ENCODE results near the gene SEPTIN12.

SEPTIN12 gene

GRCh38 chr16:4783251-4783950 is 4.7 kb downstream of the SEPTIN12 start:
- no peak for DNase-seq

DNA sequence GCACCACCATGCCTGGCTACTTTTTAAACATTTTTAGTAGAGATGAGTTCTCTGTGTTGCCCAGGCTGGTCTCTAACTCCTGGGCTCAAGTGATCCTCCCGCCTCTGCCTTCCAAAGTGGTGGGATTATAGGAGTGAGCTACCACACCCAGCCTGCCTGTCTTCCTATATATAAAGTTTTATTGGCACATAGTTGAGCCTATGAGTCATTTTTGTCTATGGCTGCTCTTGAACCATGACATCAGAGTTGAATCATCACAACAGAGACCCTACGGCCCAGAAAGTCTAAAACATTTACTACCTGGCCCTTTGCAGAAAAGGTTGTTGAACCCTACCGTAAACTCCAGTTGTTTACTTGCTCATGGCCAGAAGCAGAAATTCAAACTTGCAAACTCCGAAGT is 7.9 kb downstream of the SEPTIN12 start:
- DNase-seq = no peak

DNA sequence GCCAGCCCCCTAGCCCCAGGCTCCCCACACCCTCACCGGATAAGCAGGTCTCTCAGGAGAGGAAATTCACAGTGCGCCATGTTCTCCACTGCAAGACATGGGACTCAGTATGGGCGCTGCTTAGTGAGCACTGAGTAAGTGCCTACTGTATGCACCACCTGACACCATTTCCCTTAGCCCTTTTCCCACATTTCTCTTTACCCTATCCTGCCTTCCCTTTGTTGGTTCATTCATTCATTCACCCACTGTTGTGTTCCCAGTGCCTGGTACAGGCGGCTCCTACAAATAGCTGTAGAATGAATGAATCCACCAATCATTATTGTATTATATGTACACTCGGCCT is 10.1 kb downstream of the SEPTIN12 start:
- no peak for DNase-seq

DNA sequence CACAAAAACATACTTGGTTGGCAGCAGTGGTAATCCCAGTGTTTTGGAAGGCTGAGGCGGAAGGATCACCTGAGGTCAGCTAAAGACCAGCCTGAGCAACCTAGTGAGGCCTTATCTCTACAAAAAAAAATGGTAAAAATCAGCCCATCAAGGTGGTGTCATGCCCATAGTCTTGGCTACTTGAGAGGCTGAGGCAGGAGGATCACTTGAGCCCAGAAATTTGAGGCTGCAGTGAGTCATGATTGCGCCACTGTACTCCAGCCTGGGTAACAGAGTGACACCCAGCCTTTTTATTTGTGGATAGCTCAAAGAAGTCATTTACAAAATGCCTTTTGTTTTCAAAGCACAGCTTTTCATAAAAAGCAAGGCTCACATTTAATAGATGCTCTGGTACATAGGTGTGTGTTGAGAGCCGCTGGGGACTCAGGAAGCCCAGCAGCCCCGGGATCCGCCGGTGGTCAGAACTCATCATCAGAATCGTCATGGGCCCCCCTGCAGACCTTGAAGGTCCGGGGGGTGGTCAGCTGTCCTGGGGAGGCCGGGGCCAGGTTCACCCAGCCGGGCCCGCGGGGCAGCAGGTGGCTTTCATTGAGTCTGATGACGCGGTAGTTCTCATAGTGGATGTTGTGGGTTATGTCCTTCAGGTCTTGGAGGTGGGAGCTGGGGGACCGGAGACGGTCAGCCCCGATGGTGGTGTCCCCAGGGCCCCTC is 10.7 kb downstream of the SEPTIN12 start:
- DNase-seq = no peak

GRCh38 chr16:4776141-4776705 is 11.9 kb downstream of the SEPTIN12 start:
- DNase-seq = no peak

- DNase-seq = no peak
These were observed 13.1 kb downstream of the SEPTIN12 start for GRCh38 chr16:4775005-4775404.

DNA sequence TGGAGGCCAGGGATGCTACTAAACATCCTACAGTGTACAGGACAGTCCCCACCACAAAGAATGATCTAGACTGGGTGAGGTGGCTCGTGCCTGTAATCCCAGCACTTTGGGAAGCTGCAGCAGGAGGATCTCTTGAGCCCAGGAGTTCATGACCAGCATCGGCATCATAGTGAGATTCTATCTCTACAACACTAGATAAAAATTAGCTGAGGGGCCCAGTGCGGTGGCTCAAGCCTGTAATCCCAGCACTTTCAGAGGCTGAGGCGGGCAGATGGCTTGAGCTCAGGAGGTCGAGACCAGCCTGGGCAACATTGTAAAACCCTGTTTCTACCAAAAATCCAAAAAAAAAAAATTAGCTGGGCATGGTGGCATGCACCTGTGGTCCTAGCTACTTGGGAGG is 15.8 kb downstream of the SEPTIN12 start:
- no peak for DNase-seq

- no peak for DNase-seq
These were observed 16.5 kb downstream of the SEPTIN12 start for GRCh38 chr16:4771646-4772045.

DNA sequence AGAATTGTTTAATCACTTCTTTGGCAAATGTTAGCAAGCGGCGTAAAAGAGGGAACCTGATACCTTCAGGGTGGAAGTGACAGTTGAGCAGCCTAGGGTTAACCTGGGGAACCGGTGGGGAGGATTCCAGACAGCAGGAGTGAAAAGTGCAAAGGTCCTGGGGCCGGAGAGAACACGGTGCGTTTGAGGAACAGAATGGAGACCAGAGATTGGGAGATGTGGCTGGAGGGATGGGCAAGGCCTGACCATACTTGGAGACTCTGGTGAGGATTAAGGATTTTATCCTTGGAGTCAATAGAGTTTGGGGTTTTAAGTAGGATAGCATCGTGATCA is 18.9 kb downstream of the SEPTIN12 start:
- no peak for DNase-seq

GRCh38 chr16:4768549-4769305 is 19.4 kb downstream of the SEPTIN12 start:
- DNase-seq = peak; percentile 96

GRCh38 chr16:4767872-4768548 is 20.1 kb downstream of the SEPTIN12 start:
- DNase-seq = no peak

GRCh38 chr16:4766875-4767628 is 21.1 kb downstream of the SEPTIN12 start, which contains the start of gene ZNF500:
TSS of gene ZNF500 (minus strand) at chr16:4767162. CDS start at chr16:4765978, 1,184 bp downstream.
- DNase-seq = peak; percentile 95

- no peak for DNase-seq
These were observed 22.4 kb downstream of the SEPTIN12 start for GRCh38 chr16:4765511-4766474.

DNA sequence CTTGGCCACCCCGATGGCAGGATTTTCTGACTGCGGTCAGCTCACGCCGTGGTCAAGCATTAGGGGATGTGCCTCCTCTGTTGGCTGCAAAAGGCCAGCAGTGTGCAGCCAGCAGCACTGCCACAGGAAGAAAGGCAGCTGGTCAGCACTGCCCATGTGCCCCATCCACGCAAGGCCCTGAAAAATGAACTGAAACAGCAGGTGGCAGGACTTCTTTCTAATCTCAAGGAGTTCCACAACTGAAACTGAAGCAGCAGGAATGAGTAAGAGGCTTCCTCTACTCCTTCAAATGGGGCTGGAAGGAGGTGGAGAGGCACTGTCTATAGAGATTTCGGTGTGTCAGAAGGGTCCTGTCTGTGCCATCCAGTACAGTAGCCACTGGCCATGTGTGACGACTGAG is 24.4 kb downstream of the SEPTIN12 start:
- no peak for DNase-seq

- no peak for DNase-seq
These were observed 25.9 kb downstream of the SEPTIN12 start for GRCh38 chr16:4762205-4762604.

DNA sequence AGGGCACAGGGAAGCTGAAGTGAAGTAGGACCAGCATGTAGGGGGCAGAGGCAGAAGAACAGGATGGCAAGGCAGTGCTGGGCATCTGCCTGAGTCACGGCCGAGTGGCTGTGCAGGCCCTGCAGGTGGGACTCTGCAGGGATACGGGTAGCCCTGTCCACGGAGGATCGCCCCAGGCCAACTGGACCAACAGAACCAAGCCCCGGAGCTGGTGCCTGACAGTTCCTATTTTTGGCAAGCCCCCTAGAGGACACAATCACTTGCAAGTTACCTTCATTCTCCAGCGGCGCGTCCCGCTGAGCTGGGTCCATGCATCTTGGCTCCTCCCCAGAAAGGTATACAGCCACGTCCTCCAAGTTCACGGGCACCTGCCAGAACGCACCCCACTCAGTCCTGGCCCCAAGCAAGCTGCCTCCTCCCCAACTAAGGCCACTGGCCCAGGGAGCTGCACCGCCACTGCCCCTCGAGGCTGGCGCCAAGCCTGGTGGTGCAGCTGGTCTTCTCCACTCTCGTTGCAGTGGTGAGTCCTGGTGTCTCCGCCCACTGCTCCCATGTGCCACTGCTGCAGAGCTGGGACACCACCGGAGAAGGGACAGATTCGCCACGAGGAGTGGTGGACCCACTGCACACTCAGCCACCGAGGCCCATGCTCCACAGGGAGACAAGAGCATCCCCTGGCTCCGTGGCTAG is 27.8 kb downstream of the SEPTIN12 start:
- no peak for DNase-seq

- DNase-seq = no peak
These were observed 32.5 kb downstream of the SEPTIN12 start for GRCh38 chr16:4755687-4756086.

- DNase-seq = no peak
These were observed 33.3 kb downstream of the SEPTIN12 start for GRCh38 chr16:4754865-4755264.

DNA sequence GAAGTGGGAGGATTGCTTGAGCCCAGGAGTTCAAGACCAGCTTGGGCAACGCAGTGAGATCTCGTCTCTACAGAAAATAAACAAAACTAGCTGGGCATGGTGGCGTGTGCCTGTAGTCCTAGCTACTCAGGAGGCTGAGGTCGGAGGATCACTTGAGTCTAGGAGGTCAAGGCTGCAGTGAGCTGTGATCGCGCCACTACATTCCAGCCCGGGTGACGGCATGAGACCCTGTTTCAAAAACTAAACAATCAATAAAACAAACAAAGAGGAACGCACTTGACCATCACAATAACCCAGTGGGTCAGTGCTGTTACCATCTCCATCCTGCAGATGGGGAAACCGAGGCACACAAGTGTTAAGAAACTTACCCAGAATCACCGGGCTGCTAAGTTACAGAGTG is 34.9 kb downstream of the SEPTIN12 start:
- DNase-seq = no peak

DNA sequence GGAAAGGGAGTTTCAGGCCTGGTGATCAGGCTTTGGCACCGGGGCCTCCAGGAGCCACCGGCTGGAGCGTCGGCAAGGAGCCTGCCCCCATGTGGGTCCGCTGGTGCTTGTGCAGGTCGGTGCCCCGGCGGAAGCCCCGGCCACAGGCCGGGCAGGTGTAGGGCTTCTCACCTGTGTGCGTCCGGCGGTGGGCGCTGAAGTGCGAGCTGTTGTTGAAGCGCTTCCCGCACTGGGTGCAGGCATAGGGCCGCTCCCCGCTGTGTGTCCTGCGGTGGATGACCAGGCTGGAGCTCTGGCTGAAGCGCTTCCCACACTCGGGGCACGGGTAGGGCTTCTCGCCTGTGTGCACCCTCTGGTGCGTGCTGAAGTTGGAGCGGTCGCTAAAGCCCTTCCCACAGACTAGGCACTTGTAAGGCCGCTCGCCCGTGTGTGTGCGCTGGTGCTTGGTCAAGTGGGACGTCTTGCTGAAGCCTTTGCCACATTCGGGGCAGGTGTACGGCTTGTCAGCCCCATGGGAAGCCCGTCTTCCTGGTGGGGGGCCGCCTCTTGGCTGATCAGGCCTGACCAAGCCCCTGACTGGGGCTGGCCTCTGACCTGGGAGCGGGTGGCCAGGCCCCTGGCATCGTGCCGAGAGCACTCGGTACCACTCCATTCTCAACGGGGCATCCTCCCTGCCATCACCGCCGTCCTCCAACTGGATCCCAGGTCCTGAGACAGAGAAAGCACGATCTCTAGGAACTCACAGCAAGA is 35.6 kb downstream of the SEPTIN12 start:
- no peak for DNase-seq

Measured in fibroblast of upper back skin (primary cell).